Measurements from ENCODE around the gene INPP4B. TPM values are rescaled to one million over a fixed set of nuclear protein-coding genes. Genes with fewer than 3 reads are reported as not detected.

Gene INPP4B
- total RNA-seq, 2 donors from 2014 or later = 8.2 to 16.6 TPM

DNA sequence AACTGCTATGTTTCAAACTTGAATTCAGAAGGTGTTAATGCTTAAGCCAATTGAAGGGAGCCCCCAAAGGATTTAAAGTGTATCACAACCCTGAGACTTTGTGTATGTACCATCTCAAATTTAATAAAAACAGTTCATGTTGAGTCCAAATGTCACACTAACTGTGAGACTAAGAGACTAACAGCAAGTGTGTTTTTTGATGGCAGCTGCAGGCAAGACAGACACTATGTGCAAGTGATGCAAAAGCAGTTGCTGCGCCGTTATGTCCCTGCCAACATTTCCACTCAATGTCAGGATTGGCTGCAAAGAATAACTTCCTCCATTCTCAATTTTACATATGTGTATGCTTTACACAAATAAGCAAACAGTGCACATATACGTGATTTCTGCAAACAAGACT, 615.1 kb downstream of the INPP4B start:
- no peak overlapping the region for H3K4me3 ChIP-seq
- WGBS, 2 donors = 71 to 82% methylated on average over 3 of the region's 3 CpGs
- no peaks in the 10 kb centered on the region for H3K27me3 ChIP-seq
- no peaks in the 10 kb centered on the region for H3K4me1 ChIP-seq
- TF ChIP-seq, protein P1, sequence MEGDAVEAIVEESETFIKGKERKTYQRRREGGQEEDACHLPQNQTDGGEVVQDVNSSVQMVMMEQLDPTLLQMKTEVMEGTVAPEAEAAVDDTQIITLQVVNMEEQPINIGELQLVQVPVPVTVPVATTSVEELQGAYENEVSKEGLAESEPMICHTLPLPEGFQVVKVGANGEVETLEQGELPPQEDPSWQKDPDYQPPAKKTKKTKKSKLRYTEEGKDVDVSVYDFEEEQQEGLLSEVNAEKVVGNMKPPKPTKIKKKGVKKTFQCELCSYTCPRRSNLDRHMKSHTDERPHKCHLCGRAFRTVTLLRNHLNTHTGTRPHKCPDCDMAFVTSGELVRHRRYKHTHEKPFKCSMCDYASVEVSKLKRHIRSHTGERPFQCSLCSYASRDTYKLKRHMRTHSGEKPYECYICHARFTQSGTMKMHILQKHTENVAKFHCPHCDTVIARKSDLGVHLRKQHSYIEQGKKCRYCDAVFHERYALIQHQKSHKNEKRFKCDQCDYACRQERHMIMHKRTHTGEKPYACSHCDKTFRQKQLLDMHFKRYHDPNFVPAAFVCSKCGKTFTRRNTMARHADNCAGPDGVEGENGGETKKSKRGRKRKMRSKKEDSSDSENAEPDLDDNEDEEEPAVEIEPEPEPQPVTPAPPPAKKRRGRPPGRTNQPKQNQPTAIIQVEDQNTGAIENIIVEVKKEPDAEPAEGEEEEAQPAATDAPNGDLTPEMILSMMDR (IDR thresholded peaks at IDR 0.05) = no peak
- TF ChIP-seq POLR2A (IDR thresholded peaks at IDR 0.05) = no peak
- no peaks in the 10 kb centered on the region for H3K9me3 ChIP-seq
- no peaks in the 10 kb centered on the region for H3K36me3 ChIP-seq (replicated peaks in 1 of 2; ENCODE audit: insufficient read depth in 1 of 2, low read depth in 2 of 2)
- ATAC-seq (no peak), DNase-seq (no peak)
- no peak overlapping the region for H3K27ac ChIP-seq
- intact Hi-C loops (cut with DNase I) = no loop called here

GRCh38 chr4:142226014-142226413, 620.1 kb downstream of the INPP4B start:
- no peak for ATAC-seq
- H3K4me3 ChIP-seq = no peak overlapping the region
- intact Hi-C loops (cut with DNase I) = no loop called here

GRCh38 chr4:142222127-142222526, 624.0 kb downstream of the INPP4B start:
- ATAC-seq (no peak), DNase-seq (no peak)
- TF ChIP-seq, protein P1 (IDR thresholded peaks at IDR 0.05) = no peak
- TF ChIP-seq POLR2A (IDR thresholded peaks at IDR 0.05) = no peak
- Histone ChIP-seq H3K27me3 (no peaks in the 10 kb centered on the region), H3K4me3 (no peak overlapping the region), H3K36me3 (replicated peaks in 1 of 2; ENCODE audit: insufficient read depth in 1 of 2, low read depth in 2 of 2) (no peaks in the 10 kb centered on the region), H3K27ac (no peak overlapping the region), H3K4me1 (no peaks in the 10 kb centered on the region), H3K9me3 (no peaks in the 10 kb centered on the region)
- intact Hi-C loops (cut with DNase I) = no loop called here

More at GRCh38 chr4:142226014-142226413, 620.1 kb downstream of the INPP4B start:
- no peaks in the 10 kb centered on the region for H3K36me3 ChIP-seq (replicated peaks in 1 of 2; ENCODE audit: insufficient read depth in 1 of 2, low read depth in 2 of 2)
- DNase-seq = no peak
- no peaks in the 10 kb centered on the region for H3K4me1 ChIP-seq
- TF ChIP-seq, protein P1 (IDR thresholded peaks at IDR 0.05) = no peak
- no peak for TF ChIP-seq POLR2A (IDR thresholded peaks at IDR 0.05)
- H3K9me3 ChIP-seq = no peaks in the 10 kb centered on the region
- no peaks in the 10 kb centered on the region for H3K27me3 ChIP-seq
- no peak overlapping the region for H3K27ac ChIP-seq

DNA sequence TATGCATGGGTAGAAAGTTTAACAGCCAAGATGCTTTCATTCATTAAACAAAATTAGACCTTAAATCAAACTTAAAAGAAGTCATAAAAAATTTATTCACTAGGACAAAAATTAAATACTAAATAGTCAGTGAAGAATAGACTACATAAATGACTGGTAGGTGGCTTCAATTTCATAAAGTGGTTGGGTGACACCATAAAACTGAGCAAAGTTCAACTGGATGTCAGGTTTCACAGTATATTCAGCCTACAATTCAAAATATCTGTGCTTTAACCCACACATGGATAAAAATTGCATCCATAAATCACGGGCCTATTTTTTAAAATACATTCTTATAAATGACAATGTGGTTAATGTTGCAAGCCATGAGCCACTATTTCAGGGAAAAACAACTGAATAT, 627.4 kb downstream of the INPP4B start:
- no peaks in the 10 kb centered on the region for H3K4me1 ChIP-seq
- H3K27ac ChIP-seq = no peak overlapping the region
- TF ChIP-seq, protein P1 (IDR thresholded peaks at IDR 0.05) = no peak
- TF ChIP-seq POLR2A (IDR thresholded peaks at IDR 0.05) = no peak
- no peaks in the 10 kb centered on the region for H3K9me3 ChIP-seq
- H3K4me3 ChIP-seq = no peak overlapping the region
- no peak for DNase-seq
- WGBS, 2 donors = 84% methylated on average over 1 of the region's 1 CpG
- no peaks in the 10 kb centered on the region for H3K36me3 ChIP-seq (replicated peaks in 1 of 2; ENCODE audit: insufficient read depth in 1 of 2, low read depth in 2 of 2)
- intact Hi-C loops (cut with DNase I) = no loop called here
- no peak for ATAC-seq
- H3K27me3 ChIP-seq = no peaks in the 10 kb centered on the region

- DNase-seq (no peak), ATAC-seq (no peak)
- intact Hi-C loops (cut with DNase I) = no loop called here
- no peak overlapping the region for H3K27ac ChIP-seq
- no peaks in the 10 kb centered on the region for H3K9me3 ChIP-seq
- 77 to 92% methylated on average over 1 of the region's 1 CpG for WGBS, 2 donors
- no peaks in the 10 kb centered on the region for H3K27me3 ChIP-seq
- no peaks in the 10 kb centered on the region for H3K36me3 ChIP-seq (replicated peaks in 1 of 2; ENCODE audit: insufficient read depth in 1 of 2, low read depth in 2 of 2)
- TF ChIP-seq, protein P1 (IDR thresholded peaks at IDR 0.05) = no peak
- no peak for TF ChIP-seq POLR2A (IDR thresholded peaks at IDR 0.05)
- no peak overlapping the region for H3K4me3 ChIP-seq
- no peaks in the 10 kb centered on the region for H3K4me1 ChIP-seq
These were observed 634.7 kb downstream of the INPP4B start for GRCh38 chr4:142211444-142211843.

Data from body of pancreas (tissue), 4 donors.